NCI-H1417 (cell line): ENCODE data around the gene MCM5.
A peak's percentile ranks its signal among the peaks of the same experiment; 100 is the strongest.

ENCODE experiments used
- DNase-seq, 3 experiments: peaks; one replicate each; lab custom pipeline; 2025; lab: John Stamatoyannopoulos, UW

The MCM5 gene

GRCh38 chr22:35403356-35403755, 3.4 kb downstream of the MCM5 start:
- no peak for DNase-seq

GRCh38 chr22:35404176-35404575, 4.2 kb downstream of the MCM5 start:
- DNase-seq, result no peak

- DNase-seq, result no peak
Observed at GRCh38 chr22:35406443-35406842, 6.5 kb downstream of the MCM5 start.

GRCh38 chr22:35407362-35407761, 7.4 kb downstream of the MCM5 start:
- DNase-seq, result no peak

- no peak for DNase-seq
Observed at GRCh38 chr22:35409783-35410662, 10.1 kb downstream of the MCM5 start.

- no peak for DNase-seq
Observed at GRCh38 chr22:35410663-35411034, 10.7 kb downstream of the MCM5 start.

GRCh38 chr22:35411102-35411501, 11.2 kb downstream of the MCM5 start:
- no peak for DNase-seq

- no peak for DNase-seq
Observed at GRCh38 chr22:35413624-35414023, 13.7 kb downstream of the MCM5 start.

- DNase-seq, result no peak
Observed at GRCh38 chr22:35417606-35418005, 17.7 kb downstream of the MCM5 start.

- no peak for DNase-seq
Observed at GRCh38 chr22:35418088-35418487, 18.1 kb downstream of the MCM5 start.

GRCh38 chr22:35418731-35419130, 18.8 kb downstream of the MCM5 start:
- no peak for DNase-seq

GRCh38 chr22:35419756-35420155, 19.8 kb downstream of the MCM5 start:
- no peak for DNase-seq

- DNase-seq, result no peak
Observed at GRCh38 chr22:35421121-35421520, 21.2 kb downstream of the MCM5 start.

GRCh38 chr22:35422145-35422544, 22.2 kb downstream of the MCM5 start:
- DNase-seq, result no peak

GRCh38 chr22:35422936-35423335, 23.0 kb downstream of the MCM5 start:
- DNase-seq, result no peak

- no peak for DNase-seq
Observed at GRCh38 chr22:35424081-35424480, 24.1 kb downstream of the MCM5 start.

- no peak for DNase-seq
Observed at GRCh38 chr22:35424761-35425160, 24.8 kb downstream of the MCM5 start.

- no peak for DNase-seq
Observed at GRCh38 chr22:35425546-35425945, 25.6 kb downstream of the MCM5 start.

GRCh38 chr22:35425971-35426800, 26.2 kb downstream of the MCM5 start:
- DNase-seq, result peak in 2 of 3 experiments; percentile 11 to 69

- no peak for DNase-seq
Observed at GRCh38 chr22:35426801-35427140, 26.8 kb downstream of the MCM5 start.

- DNase-seq, result peak; percentile 27 to 66 (median 37)
Observed at GRCh38 chr22:35430897-35431322, 31.0 kb downstream of the MCM5 start.

GRCh38 chr22:35431483-35432227, 31.7 kb downstream of the MCM5 start:
- DNase-seq, result no peak
